ENCODE results near the gene TTC9B.
A peak's percentile ranks its signal among the peaks of the same experiment; 100 is the strongest.

The TTC9B gene

GRCh38 chr19:40198272-40198990 is 19.8 kb downstream of the TTC9B start:
- Histone ChIP-seq H3K4me1 (ENCODE audit: insufficient read depth, low read length) (peaks cover 3% of the 10 kb centered on the region), H3K36me3 (ENCODE audit: insufficient read depth, low read length) (peaks cover 8% of the 10 kb centered on the region), H3K4me3 (ENCODE audit: low read depth in 1 of 2, low read length in 2 of 2) (no peak overlapping the region), H3K4me2 (ENCODE audit: insufficient read depth, low read length) (no peak overlapping the region), H3K79me2 (ENCODE audit: insufficient read depth, low read length) (no peaks in the 10 kb centered on the region), H3K9me3 (ENCODE audit: insufficient read depth, low read length, severe bottlenecking) (no peaks in the 10 kb centered on the region), H4K20me1 (ENCODE audit: insufficient read depth, low read length) (no peaks in the 10 kb centered on the region; the same call in 1 of the 2 replicates), H2AFZ (ENCODE audit: low read depth, low read length) (no peak overlapping the region), H3K9ac (ENCODE audit: low read depth, low read length) (no peak overlapping the region), H3K27me3 (ENCODE audit: insufficient read depth, low read length, poor library complexity) (no peaks in the 10 kb centered on the region), H3K27ac (ENCODE audit: low read length) (no peak overlapping the region)
- TF ChIP-seq CTCF (IDR thresholded peaks at IDR 0.05; ENCODE audit: borderline replicate concordance, extremely low read depth, low read length, poor library complexity, severe bottlenecking): no peak
- no peak for TF ChIP-seq EZH2 (IDR thresholded peaks at IDR 0.05; ENCODE audit: borderline replicate concordance, low read depth, low read length, severe bottlenecking)
- DNase-seq (no peak), ATAC-seq (ENCODE audit: insufficient read depth, low read depth) (no peak)

GRCh38 chr19:40193587-40193849 is 24.7 kb downstream of the TTC9B start:
- Histone ChIP-seq H3K4me3 (ENCODE audit: low read depth in 1 of 2, low read length in 2 of 2) (no peak overlapping the region), H3K27ac (ENCODE audit: low read length) (no peak overlapping the region), H3K4me2 (ENCODE audit: insufficient read depth, low read length) (peak overlapping the region; percentile 71; the same call in 1 of the 2 replicates), H3K36me3 (ENCODE audit: insufficient read depth, low read length) (peaks cover 3% of the 10 kb centered on the region; the same call in 1 of the 2 replicates), H3K27me3 (ENCODE audit: insufficient read depth, low read length, poor library complexity) (no peaks in the 10 kb centered on the region), H3K9ac (ENCODE audit: low read depth, low read length) (no peak overlapping the region), H3K9me3 (ENCODE audit: insufficient read depth, low read length, severe bottlenecking) (no peaks in the 10 kb centered on the region), H2AFZ (ENCODE audit: low read depth, low read length) (no peak overlapping the region), H3K4me1 (ENCODE audit: insufficient read depth, low read length) (peaks cover 26% of the 10 kb centered on the region), H3K79me2 (ENCODE audit: insufficient read depth, low read length) (peaks cover 8% of the 10 kb centered on the region), H4K20me1 (ENCODE audit: insufficient read depth, low read length) (no peaks in the 10 kb centered on the region; the same call in 1 of the 2 replicates)
- TF ChIP-seq EZH2 (IDR thresholded peaks at IDR 0.05; ENCODE audit: borderline replicate concordance, low read depth, low read length, severe bottlenecking): no peak
- TF ChIP-seq CTCF (IDR thresholded peaks at IDR 0.05; ENCODE audit: borderline replicate concordance, extremely low read depth, low read length, poor library complexity, severe bottlenecking): no peak
- no peak for DNase-seq
- ATAC-seq (ENCODE audit: insufficient read depth, low read depth): no peak

- no peaks in the 10 kb centered on the region for H3K27me3 ChIP-seq (ENCODE audit: insufficient read depth, low read length, poor library complexity)
- H3K4me1 ChIP-seq (ENCODE audit: insufficient read depth, low read length): peaks cover 26% of the 10 kb centered on the region
- H2AFZ ChIP-seq (ENCODE audit: low read depth, low read length): no peak overlapping the region
- DNase-seq (no peak), ATAC-seq (ENCODE audit: insufficient read depth, low read depth) (no peak)
- TF ChIP-seq EZH2 (IDR thresholded peaks at IDR 0.05; ENCODE audit: borderline replicate concordance, low read depth, low read length, severe bottlenecking) (no peak), CTCF (IDR thresholded peaks at IDR 0.05; ENCODE audit: borderline replicate concordance, extremely low read depth, low read length, poor library complexity, severe bottlenecking) (no peak)
- peak overlapping the region; percentile 85; the same call in 1 of the 2 replicates for H3K9ac ChIP-seq (ENCODE audit: low read depth, low read length)
- no peaks in the 10 kb centered on the region for H3K9me3 ChIP-seq (ENCODE audit: insufficient read depth, low read length, severe bottlenecking)
- no peaks in the 10 kb centered on the region; the same call in 1 of the 2 replicates for H4K20me1 ChIP-seq (ENCODE audit: insufficient read depth, low read length)
- H3K4me3 ChIP-seq (ENCODE audit: low read depth in 1 of 2, low read length in 2 of 2): peak overlapping the region in 1 of 2 experiments; percentile 91; a peak in 2 of 4 replicates
- H3K36me3 ChIP-seq (ENCODE audit: insufficient read depth, low read length): no peaks in the 10 kb centered on the region; the same call in 1 of the 2 replicates
- H3K4me2 ChIP-seq (ENCODE audit: insufficient read depth, low read length): peak overlapping the region; percentile 71
- peaks cover 8% of the 10 kb centered on the region for H3K79me2 ChIP-seq (ENCODE audit: insufficient read depth, low read length)
- H3K27ac ChIP-seq (ENCODE audit: low read length): no peak overlapping the region
These were observed 25.2 kb downstream of the TTC9B start for GRCh38 chr19:40192758-40193586.

Data from DND-41 (cell line).